Mesenteric fat pad (tissue), 1 donor: ENCODE measurements around the gene SPRYD4. TPM values are rescaled to one million over a fixed set of nuclear protein-coding genes. Genes with fewer than 3 reads are reported as not detected.

Experiments
- DNase-seq: peaks from one replicate; pipeline ENCODE4 v3.0.0-alpha.2; 2020; ENCODE audit warnings: low spot score
- total RNA-seq: library from RNA; stranded (reverse); fragmentation: NEBNext Ultra II Directional; extraction: Animal tissue kit (Norgen Biotek cat#: 25700); gene quantifications from one replicate; pipeline ENCODE4 v1.2.1, GENCODE V29; 2021
- donor health status: DM: yes; HTN: yes; CAD: no.

SPRYD4 gene
- total RNA-seq, 1 donor from 2014 or later = 3.0 TPM

DNA sequence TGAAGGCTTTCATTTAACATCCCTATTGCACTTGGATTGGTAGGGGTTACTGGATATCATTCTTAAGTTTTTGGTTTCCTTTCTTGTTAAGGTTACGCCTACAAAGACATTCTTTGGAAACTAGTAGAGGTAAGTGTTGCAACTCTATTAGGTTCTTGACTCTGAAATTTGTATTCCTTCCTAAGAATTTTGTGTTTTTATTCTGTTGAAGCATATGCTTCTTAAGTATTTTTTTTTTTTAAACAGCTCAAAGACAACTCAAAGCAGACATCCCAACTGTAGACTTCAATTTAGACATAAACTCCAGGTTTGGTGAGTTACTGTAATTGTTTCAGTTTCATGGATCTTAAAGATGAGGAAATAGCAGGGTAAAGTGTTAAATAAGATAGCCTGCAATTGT is 52.1 kb downstream of the SPRYD4 start:
- DNase-seq = no peak

DNA sequence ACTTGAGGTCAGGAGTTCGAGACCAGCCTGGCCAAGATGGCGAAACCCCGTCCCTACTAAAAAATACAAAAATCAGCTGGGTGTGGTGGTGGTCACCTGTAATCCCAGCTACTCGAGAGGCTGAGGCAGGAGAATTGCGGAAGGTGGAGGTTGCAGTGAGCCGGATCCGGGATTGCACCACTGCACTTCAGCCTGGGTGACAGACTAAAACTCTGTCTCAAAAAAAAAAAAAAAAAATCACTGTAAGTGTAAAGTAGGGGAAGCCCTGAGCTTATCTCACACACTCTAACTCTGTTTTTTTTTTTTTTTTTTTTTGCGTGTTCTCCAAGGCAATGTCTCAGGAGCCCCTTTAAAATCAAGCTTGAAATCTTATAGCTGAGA is 52.8 kb downstream of the SPRYD4 start:
- no peak for DNase-seq

DNA sequence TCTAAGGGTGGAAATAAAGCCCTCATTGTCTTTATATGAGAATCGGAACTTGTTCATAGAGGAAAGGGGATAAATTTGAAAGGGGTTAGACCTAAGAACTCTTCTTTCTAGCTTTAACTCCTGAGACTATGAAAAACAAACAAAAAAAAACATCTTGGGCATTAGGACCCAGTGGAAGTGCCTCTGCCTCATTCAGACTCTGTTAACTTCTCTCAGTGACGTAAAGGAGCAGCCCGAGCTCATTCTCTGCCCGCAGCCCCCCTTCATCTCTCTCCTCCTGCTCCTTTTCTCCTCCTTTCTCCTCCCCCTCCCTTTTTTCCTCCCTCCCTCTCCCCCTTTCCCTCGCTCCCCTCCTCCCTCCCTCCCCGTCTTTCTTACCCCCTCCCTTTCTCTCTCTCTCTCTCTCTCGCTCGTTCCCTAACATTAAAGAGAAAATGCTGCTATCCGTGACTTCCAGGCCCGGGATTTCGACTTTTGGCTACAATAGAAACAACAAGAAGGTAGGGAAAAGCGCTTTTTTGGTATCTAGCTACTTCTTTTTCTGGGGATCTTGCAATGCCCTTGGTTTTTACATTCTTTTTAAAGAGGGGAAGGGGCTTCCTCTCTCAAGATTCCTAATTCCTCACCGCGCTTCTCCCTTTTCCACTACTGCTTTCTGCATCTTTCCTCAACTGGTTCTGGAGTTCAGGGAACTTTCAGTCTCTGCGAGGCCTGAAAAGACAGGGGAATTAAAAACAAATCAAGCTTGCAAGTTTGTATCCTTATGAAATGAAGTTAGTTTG is 53.4 kb downstream of the SPRYD4 start, which contains the start of gene RBMS2:
Gene RBMS2 (plus strand): TSS at position 231 of the 782 bp plus-strand sequence. CDS start 204 bp downstream, at position 435.
- DNase-seq = no peak

DNA sequence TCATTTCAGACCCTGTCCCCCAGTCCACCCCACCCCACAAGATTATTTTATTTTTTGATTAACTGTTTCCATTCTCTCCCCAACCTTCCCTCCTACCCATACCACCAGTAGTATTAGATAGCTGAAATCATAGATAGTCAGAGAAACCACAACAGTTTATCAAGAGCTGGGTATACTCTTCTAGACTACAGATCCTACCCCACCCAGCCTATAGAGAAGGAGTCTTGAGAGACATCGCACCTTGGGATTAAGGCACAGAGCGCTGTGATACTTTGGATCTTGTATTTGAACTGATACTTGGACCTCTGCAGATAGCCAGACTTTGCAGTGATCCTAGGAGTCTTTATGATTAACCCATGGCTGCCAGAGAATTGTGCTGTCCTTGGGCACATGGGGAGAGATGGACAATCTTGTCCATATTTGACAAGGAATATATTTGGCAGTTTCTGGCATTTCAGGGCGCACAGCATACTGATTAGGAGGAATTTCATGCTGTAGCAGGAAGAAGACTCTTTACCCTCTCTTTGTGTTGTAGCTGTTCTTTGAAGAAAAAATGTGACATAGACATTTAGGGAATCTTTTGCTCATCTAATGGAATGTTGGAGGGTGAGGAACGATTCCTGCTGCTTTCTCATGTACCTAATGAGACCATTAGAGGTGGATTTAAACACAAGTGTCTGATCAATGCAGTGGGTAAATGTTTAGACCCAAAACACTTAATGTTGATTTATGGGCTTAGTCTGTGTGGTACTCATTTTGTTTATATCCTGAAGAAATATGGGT is 54.2 kb downstream of the SPRYD4 start:
- no peak for DNase-seq

DNA sequence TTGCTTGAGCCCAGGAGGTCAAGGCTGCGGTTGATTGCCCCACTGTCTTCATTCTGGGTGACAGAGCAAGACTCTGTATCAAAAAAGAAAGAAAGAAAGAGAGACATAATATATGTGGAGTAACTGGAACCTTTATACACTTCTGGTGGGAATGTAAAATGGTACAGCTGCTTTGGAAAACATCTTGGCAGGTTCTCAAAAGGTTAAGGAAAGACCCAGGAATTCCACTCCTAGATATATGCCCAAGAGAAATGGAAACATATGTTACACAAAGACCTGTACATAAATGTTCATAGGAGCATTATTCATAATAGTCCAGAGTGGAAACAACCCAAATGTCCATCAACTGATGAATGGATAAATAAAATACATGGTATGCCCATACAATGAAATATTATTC is 60.5 kb downstream of the SPRYD4 start:
- DNase-seq = no peak

Other genes with a start within 250 kb of the SPRYD4 start
- 93.8 TPM for gene RNF41, start 246.7 kb upstream of the SPRYD4 start, total RNA-seq
- 18.2 TPM for gene NABP2, start 244.2 kb upstream of the SPRYD4 start, total RNA-seq
- 0.16 TPM for gene SLC39A5, start 238.5 kb upstream of the SPRYD4 start, total RNA-seq
- gene ANKRD52, start 210.2 kb upstream of the SPRYD4 start, total RNA-seq = 46.8 TPM
- 7.7 TPM for gene COQ10A, start 201.6 kb upstream of the SPRYD4 start, total RNA-seq
- 374 TPM for gene CS, start 168.2 kb upstream of the SPRYD4 start, total RNA-seq
- 87.9 TPM for gene CNPY2, start 152.6 kb upstream of the SPRYD4 start, total RNA-seq
- 38.7 TPM for gene PAN2, start 134.6 kb upstream of the SPRYD4 start, total RNA-seq
- 0.55 TPM for gene IL23A, start 129.7 kb upstream of the SPRYD4 start, total RNA-seq
- 216 TPM for gene STAT2, start 108.5 kb upstream of the SPRYD4 start, total RNA-seq
- not detected for gene APOF, start 105.7 kb upstream of the SPRYD4 start, total RNA-seq
- 6.0 TPM for gene TIMELESS, start 19.2 kb upstream of the SPRYD4 start, total RNA-seq
- not detected for gene MIP, start 13.9 kb upstream of the SPRYD4 start, total RNA-seq
- gene GLS2, start 19.6 kb downstream of the SPRYD4 start, total RNA-seq = not detected
- 63.1 TPM for gene RBMS2, start 53.2 kb downstream of the SPRYD4 start, total RNA-seq
- gene BAZ2A, start 161.7 kb downstream of the SPRYD4 start, total RNA-seq = 81.2 TPM
- gene ATP5F1B, start 177.4 kb downstream of the SPRYD4 start, total RNA-seq = 570 TPM
- 130 TPM for gene PTGES3, start 219.7 kb downstream of the SPRYD4 start, total RNA-seq